ENCODE data around the gene GTF3C4.
"Not testable (repeated sequence)": the region's sequence is repeated elsewhere in the genome, so short reads cannot be mapped to it uniquely, and the experiment has no call there.

The GTF3C4 gene

GRCh38 chr9:132717326-132717945 lies 47.2 kb downstream of the GTF3C4 start:
- no peak for DNase-seq (ENCODE audit: low read depth in 2 of 2)
- TF ChIP-seq CTCF (IDR thresholded peaks at IDR 0.05; ENCODE audit: low read depth, low read length) = no peak
- H3K4me3 ChIP-seq (replicated peaks in 1 of 2; ENCODE audit: low read depth in 2 of 2, low read length in 2 of 2) = no peak overlapping the region

DNA sequence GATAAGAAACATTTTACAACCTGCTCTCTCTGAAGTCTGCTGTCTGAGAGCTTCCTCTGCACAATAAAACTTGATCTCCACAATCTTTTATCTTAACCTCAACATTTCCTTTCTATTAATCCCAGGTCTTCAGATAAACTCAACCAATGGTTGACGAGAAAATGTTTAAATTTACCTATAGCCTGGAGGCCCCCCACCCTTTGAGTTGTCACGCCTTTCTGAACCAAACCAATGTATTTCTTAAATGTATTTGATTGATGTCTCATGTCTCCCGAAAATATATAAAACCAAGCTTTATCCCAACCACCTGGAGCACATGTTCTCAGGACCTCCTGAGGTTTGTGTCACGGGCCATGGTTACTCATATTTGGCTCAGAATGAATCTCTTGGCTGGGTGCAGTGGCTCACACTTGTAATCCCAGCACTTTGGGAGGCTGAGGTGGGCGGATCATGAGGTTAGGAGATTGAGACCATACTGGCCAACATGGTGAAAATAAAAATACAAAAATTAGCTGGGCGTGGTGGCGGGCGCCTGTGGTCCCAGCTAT lies 48.2 kb downstream of the GTF3C4 start:
- DNase-seq (ENCODE audit: low read depth in 2 of 2); H3K4me3 ChIP-seq (replicated peaks in 1 of 2; ENCODE audit: low read depth in 2 of 2, low read length in 2 of 2): not testable (repeated sequence)

DNA sequence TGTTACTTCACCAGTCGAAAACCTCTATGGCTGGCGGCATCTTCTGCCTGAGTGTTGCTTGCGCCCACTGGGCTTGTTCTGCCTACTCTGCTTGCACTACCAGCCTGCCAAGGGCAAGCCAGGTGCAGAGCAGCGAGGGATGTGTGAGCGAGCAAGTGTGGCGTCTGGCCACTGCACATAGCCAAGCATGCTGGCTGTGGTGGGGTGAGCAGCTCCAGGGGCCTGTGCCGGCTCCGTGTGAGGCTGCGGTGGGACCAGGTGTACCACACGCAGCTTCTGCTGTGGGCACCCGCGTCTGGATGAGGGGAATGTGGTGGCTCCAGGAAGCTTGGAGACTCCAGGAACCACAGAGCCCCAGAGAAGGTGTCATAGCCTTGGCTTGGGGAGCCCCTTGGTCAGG lies 51.4 kb downstream of the GTF3C4 start:
- no peak for DNase-seq (ENCODE audit: low read depth in 2 of 2)
- H3K4me3 ChIP-seq (replicated peaks in 1 of 2; ENCODE audit: low read depth in 2 of 2, low read length in 2 of 2) = no peak overlapping the region
- TF ChIP-seq CTCF (IDR thresholded peaks at IDR 0.05; ENCODE audit: low read depth, low read length) = no peak

GRCh38 chr9:132722564-132723065 lies 52.4 kb downstream of the GTF3C4 start:
- no peak overlapping the region for H3K4me3 ChIP-seq (replicated peaks in 1 of 2; ENCODE audit: low read depth in 2 of 2, low read length in 2 of 2)
- no peak for DNase-seq (ENCODE audit: low read depth in 2 of 2)
- no peak for TF ChIP-seq CTCF (IDR thresholded peaks at IDR 0.05; ENCODE audit: low read depth, low read length)

- no peak for TF ChIP-seq CTCF (IDR thresholded peaks at IDR 0.05; ENCODE audit: low read depth, low read length)
- DNase-seq (ENCODE audit: low read depth in 2 of 2) = no peak
- no peak overlapping the region for H3K4me3 ChIP-seq (replicated peaks in 1 of 2; ENCODE audit: low read depth in 2 of 2, low read length in 2 of 2)
Measured at GRCh38 chr9:132723809-132724208, 53.5 kb downstream of the GTF3C4 start.

- no peak for DNase-seq (ENCODE audit: low read depth in 2 of 2)
- no peak for TF ChIP-seq CTCF (IDR thresholded peaks at IDR 0.05; ENCODE audit: low read depth, low read length)
- no peak overlapping the region for H3K4me3 ChIP-seq (replicated peaks in 1 of 2; ENCODE audit: low read depth in 2 of 2, low read length in 2 of 2)
Measured at GRCh38 chr9:132725306-132725705, 55.0 kb downstream of the GTF3C4 start.

DNA sequence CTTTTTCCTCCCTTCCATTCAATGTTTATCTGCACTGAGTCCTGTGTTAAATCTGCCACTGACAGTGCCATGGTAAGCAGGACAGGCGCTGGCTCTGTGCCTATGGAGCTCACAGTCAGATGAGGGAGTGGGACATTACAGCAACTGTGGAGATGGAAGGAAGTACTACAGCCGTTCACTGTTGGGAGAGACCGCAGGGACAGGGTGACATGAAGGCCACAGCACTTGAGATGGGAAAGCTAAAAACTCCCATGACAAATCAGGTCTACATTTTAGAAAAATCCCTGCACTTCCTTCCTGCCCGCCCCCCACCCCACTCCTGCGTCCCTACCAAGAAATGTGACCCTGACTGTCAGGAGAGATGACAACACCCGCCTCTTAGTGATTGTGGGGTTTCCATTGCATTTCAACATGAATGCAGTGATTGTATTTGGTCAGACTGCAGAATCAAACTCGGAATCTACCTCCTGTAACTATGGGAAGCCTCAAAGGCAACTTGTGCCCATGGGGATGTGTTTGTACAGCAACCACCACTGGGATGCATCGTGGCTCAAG lies 56.4 kb downstream of the GTF3C4 start:
- TF ChIP-seq CTCF (IDR thresholded peaks at IDR 0.05; ENCODE audit: low read depth, low read length) = no peak
- DNase-seq (ENCODE audit: low read depth in 2 of 2) = no peak

More for the DNA sequence above, 56.4 kb downstream of the GTF3C4 start:
- no peak overlapping the region for H3K4me3 ChIP-seq (replicated peaks in 1 of 2; ENCODE audit: low read depth in 2 of 2, low read length in 2 of 2)
